K562 (cell line): ENCODE data around the gene PDE9A. TPM values are rescaled to one million over a fixed set of nuclear protein-coding genes. Genes with fewer than 3 reads are reported as not detected.

Experiments used
- ATAC-seq: fragments of 200-7000 bp; cut with Tn5 transposase; 3 replicates; pipeline ENCODE4 v1.9.1; 2020; ENCODE audit warnings: moderate library complexity
- BruUV-seq: library from RNA; stranded (reverse); fragments of 400-500 nt; replicated peaks from 2 replicates; lab custom pipeline; 2021; lab: Mats Ljungman, UMichigan
- CTCF ChIA-PET: fragments of 300-600 bp; formaldehyde crosslinking; extraction: SDS; loops from one replicate; lab custom pipeline; 2021; ENCODE audit warnings: low intra/inter-chr PET ratio; lab: Yijun Ruan, JAX
- POLR2A ChIA-PET: fragments of 300-600, 350-650 bp; sonication (Branson Sonifier 250); formaldehyde crosslinking; extraction: SDS; loops from one replicate; lab custom pipeline; 2021; ENCODE audit warnings: antibody characterized with exemption, inconsistent platforms; lab: Yijun Ruan, JAX
- DNase-seq, 4 experiments: peaks; one replicate each; pipeline versions ENCODE4 v3.0.0 to v3.0.0-alpha.2; 2011 to 2018; ENCODE audit warnings: low spot score in 3 of 4, mixed read lengths in 3 of 4; ENCODE audit errors: extremely low read depth in 1 of 4
- FAIRE-seq: peaks from 2 replicates; lab custom pipeline; 2011; peaks lifted over from hg19 to GRCh38; lab: Jason Lieb, UNC
- H2AFZ ChIP-seq: 2 replicates; pipeline ENCODE4 v1.6.0; 2011; ENCODE audit warnings: low read depth, low read length, control low read depth, inconsistent platforms
- H3K27ac ChIP-seq: fragments of 200-600 bp; 3 replicates; pipeline ENCODE4 v1.8.0; 2011; ENCODE audit warnings: low read depth, mild to moderate bottlenecking, control low read depth, inconsistent platforms, low read length, moderate library complexity, mixed read lengths; ENCODE audit errors: extremely low read depth
- H3K27me3 ChIP-seq, 2 experiments: fragments of 300-600 bp in 1 of 2; 2 replicates in 1 of 2; 3 replicates in 1 of 2; pipeline versions ENCODE4 v1.6.0 to v1.8.0; 2011; ENCODE audit warnings: inconsistent platforms in 2 of 2, low read length in 2 of 2, mild to moderate bottlenecking in 1 of 2, mixed read lengths in 1 of 2, moderate library complexity in 1 of 2; ENCODE audit not compliant: control insufficient read depth in 2 of 2, insufficient read depth in 2 of 2
- H3K36me3 ChIP-seq: fragments of 300-600 bp; 3 replicates; pipeline ENCODE4 v1.8.0; 2011; ENCODE audit warnings: mild to moderate bottlenecking, low read length, inconsistent platforms; ENCODE audit not compliant: control insufficient read depth, insufficient read depth
- H3K4me1 ChIP-seq, 2 experiments: fragments of 200-600 bp in 1 of 2; replicated peaks in 1 of 2; 2 replicates in 1 of 2; 3 replicates in 1 of 2; pipeline versions ENCODE4 v1.5.1 to v1.8.0; 2011; ENCODE audit warnings: inconsistent platforms in 2 of 2, low read length in 2 of 2, mild to moderate bottlenecking in 1 of 2, mixed read lengths in 1 of 2, moderate library complexity in 1 of 2; ENCODE audit not compliant: control insufficient read depth in 2 of 2, insufficient read depth in 2 of 2
- H3K4me2 ChIP-seq: 2 replicates; pipeline ENCODE4 v1.6.1; 2011; ENCODE audit warnings: low read length, control low read depth, inconsistent platforms, mixed read lengths; ENCODE audit not compliant: insufficient read depth
- H3K4me3 ChIP-seq: fragments of 200-600 bp; sonication (generic), shearing (Covaris generic); 2 replicates; pipeline ENCODE4 v1.5.1; 2016; ENCODE audit warnings: control low read depth, inconsistent platforms
- H3K79me2 ChIP-seq: fragments of 200-600 bp; 3 replicates; pipeline ENCODE4 v1.8.0; 2011; ENCODE audit warnings: low read length, inconsistent platforms; ENCODE audit not compliant: control insufficient read depth, insufficient read depth
- H3K9ac ChIP-seq, 2 experiments: 2 replicates each; pipeline versions ENCODE4 v1.6.0 to v1.6.1; 2011; ENCODE audit warnings: low read depth in 2 of 2, low read length in 2 of 2, control low read depth in 1 of 2, inconsistent platforms in 1 of 2, mild to moderate bottlenecking in 1 of 2, mixed read lengths in 1 of 2; ENCODE audit not compliant: insufficient read depth in 1 of 2
- H3K9me1 ChIP-seq: one replicate; pipeline ENCODE4 v1.6.0; 2011; ENCODE audit warnings: inconsistent platforms, mild to moderate bottlenecking, low read length, moderate library complexity; ENCODE audit not compliant: control insufficient read depth, insufficient read depth
- H3K9me3 ChIP-seq: replicated peaks from 2 replicates; pipeline ENCODE4 v1.5.1; 2011; ENCODE audit warnings: low read depth, low read length, inconsistent platforms; ENCODE audit not compliant: control insufficient read depth, insufficient read depth
- H4K20me1 ChIP-seq: replicated peaks from 2 replicates; pipeline ENCODE4 v1.6.1; 2011; ENCODE audit warnings: low read length, inconsistent platforms, mixed read lengths; ENCODE audit not compliant: control insufficient read depth, insufficient read depth
- BMI1 ChIP-seq: fragments of 150-350 bp; IDR thresholded peaks from 2 replicates; pipeline ENCODE4 v1.6.1; 2014; ENCODE audit warnings: low read length
- EGR1 ChIP-seq: fragments of 450-650 bp; conservative IDR thresholded peaks from 2 replicates; pipeline ENCODE4 v1.6.1; 2017; ENCODE audit warnings: mild to moderate bottlenecking
- FIP1L1 ChIP-seq: fragments of 200-400 bp; formaldehyde crosslinking; IDR thresholded peaks from 2 replicates; pipeline ENCODE4 v1.6.1; 2018; ENCODE audit warnings: mild to moderate bottlenecking, low read depth, low read length; ENCODE audit not compliant: poor library complexity, severe bottlenecking
- GABPB1 ChIP-seq: sonication (generic); formaldehyde crosslinking; IDR thresholded peaks from 2 replicates; pipeline ENCODE4 v1.8.0; 2022; ENCODE audit warnings: mild to moderate bottlenecking, missing genetic modification reagents
- NFIC ChIP-seq: fragments of 450-650 bp; IDR thresholded peaks from 2 replicates; pipeline ENCODE4 v1.6.1; 2017; ENCODE audit warnings: mild to moderate bottlenecking, inconsistent platforms
- NFIX ChIP-seq: fragments of 250-450 bp; sonication (Bioruptor Pico); IDR thresholded peaks from 2 replicates; pipeline ENCODE4 v1.4.0; 2020; ENCODE audit warnings: low read depth, mild to moderate bottlenecking, moderate library complexity
- NR2F6 ChIP-seq: fragments of 450-650 bp; formaldehyde crosslinking; IDR thresholded peaks from 2 replicates; pipeline ENCODE4 v1.4.0; 2020; ENCODE audit warnings: mild to moderate bottlenecking
- TBP ChIP-seq: optimal IDR thresholded peaks from 2 replicates; pipeline ENCODE3; 2011; ENCODE audit warnings: low read depth, low read length, improper control_type of control experiment
- WGBS: fragments of 100-300 bp; shearing (Covaris generic); methylation state at CpG from one replicate; pipeline ENCODE4 v1.1.6; 2016; ENCODE audit warnings: low coverage, mixed read lengths; ENCODE audit not compliant: insufficient coverage; ENCODE audit errors: missing lambda C conversion rate; 5-methylcytosine and 5-hydroxymethylcytosine counted together
- in situ Hi-C: fragments of 300-500 bp; cut with MboI; formaldehyde crosslinking; loops from 4 replicates; pipeline ENCODE4 v1.15.0; 2018; ENCODE audit warnings: inconsistent platforms, mixed read lengths
- intact Hi-C: fragments of 100-400 bp; cut with micrococcal nuclease; formaldehyde crosslinking; loops from 2 replicates; pipeline ENCODE4 v1.14.2; 2022
- polyA plus RNA-seq, 8 experiments: library from polyadenylated mRNA; depleted of rRNA in 4 of 8; stranded (reverse) in 5 of 8; unstranded in 3 of 8; fragments of >200 nt; fragmentation: Nextera tagmentation in 2 of 8; fragmentation: Illumina TruSeq in 1 of 8; extraction: Ambion mirVana in 2 of 8; extraction: Trizol in 1 of 8; gene quantifications; 2 replicates each; pipeline versions ENCODE4 v1.2.1 to v1.2.3, GENCODE V29; 2011 to 2014; ENCODE audit warnings: inconsistent platforms in 1 of 8, missing spikeins in 1 of 8
- total RNA-seq, 7 experiments: library from RNA; depleted of rRNA in 6 of 7; stranded (reverse); fragments of >200 nt in 6 of 7; fragmentation: Illumina TruSeq in 2 of 7; extraction: Trizol in 2 of 7; gene quantifications; 2 replicates each; pipeline versions ENCODE4 v1.2.1 to v1.2.3, GENCODE V29; 2011 to 2021; ENCODE audit warnings: low replicate concordance in 1 of 7
- TF ChIP-seq, protein P1 (sequence below): sonication (generic); formaldehyde crosslinking; IDR thresholded peaks from 2 replicates; pipeline ENCODE4 v1.8.0; 2022; ENCODE audit warnings: mild to moderate bottlenecking, missing genetic modification reagents

The PDE9A gene
- total and polyA plus RNA-seq, 9 of the 15 experiments (the other 6 are each of a cell fraction or from before 2014, with no cell fraction given) = 0.07 to 0.27 TPM; not detected in 7

- no TSS peak for BruUV-seq
- Histone ChIP-seq H3K27ac (no peak overlapping the region), H3K4me1 (no peaks in the 10 kb centered on the region), H3K4me2 (no peak overlapping the region), H3K4me3 (no peak overlapping the region), H4K20me1 (peaks cover 6% of the 10 kb centered on the region; the same call in 1 of the 2 replicates), H3K9me3 (peaks cover 6% of the 10 kb centered on the region; the same call in 1 of the 2 replicates), H3K9me1 (no peaks in the 10 kb centered on the region)
- ChIA-PET POLR2A (interaction anchor here (1.4 kb wide), 1 partner anchor 16 kb away, joined by 4 read pairs; no protein-coding TSS in a partner anchor), CTCF (no interaction called here)
- DNase-seq = peak; percentile 30 to 64 (median 49)
- intact Hi-C loops = no loop called here
- ATAC-seq = peak; percentile 68
- in situ Hi-C loops = no loop called here
- WGBS = 3% methylated on average over 10 of the region's 14 CpGs
- FAIRE-seq = no peak
- TF ChIP-seq NR2F6 (no peak), BMI1 (no peak), TBP (no peak), FIP1L1 (no peak), NFIX (CRISPR knock-in tag) (0 out of 2 replicates have a peak, but pooled peaks have one; percentile 23), GABPB1 (CRISPR knock-in tag) (no peak), NFIC (peak; percentile 91), EGR1 (peak; percentile 41; the same call in 1 of the 2 replicates)
- TF ChIP-seq, protein P1, sequence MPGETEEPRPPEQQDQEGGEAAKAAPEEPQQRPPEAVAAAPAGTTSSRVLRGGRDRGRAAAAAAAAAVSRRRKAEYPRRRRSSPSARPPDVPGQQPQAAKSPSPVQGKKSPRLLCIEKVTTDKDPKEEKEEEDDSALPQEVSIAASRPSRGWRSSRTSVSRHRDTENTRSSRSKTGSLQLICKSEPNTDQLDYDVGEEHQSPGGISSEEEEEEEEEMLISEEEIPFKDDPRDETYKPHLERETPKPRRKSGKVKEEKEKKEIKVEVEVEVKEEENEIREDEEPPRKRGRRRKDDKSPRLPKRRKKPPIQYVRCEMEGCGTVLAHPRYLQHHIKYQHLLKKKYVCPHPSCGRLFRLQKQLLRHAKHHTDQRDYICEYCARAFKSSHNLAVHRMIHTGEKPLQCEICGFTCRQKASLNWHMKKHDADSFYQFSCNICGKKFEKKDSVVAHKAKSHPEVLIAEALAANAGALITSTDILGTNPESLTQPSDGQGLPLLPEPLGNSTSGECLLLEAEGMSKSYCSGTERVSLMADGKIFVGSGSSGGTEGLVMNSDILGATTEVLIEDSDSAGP (CRISPR knock-in tag) = no peak
- TF ChIP-seq, all 486 proteins: peak for 3
- Histone ChIP-seq H3K27me3 (peaks cover 56 to 86% of the 10 kb centered on the region in 2 experiments), H3K79me2 (no peaks in the 10 kb centered on the region), H2AFZ (no peak overlapping the region), H3K9ac (no peak overlapping the region), H3K36me3 (no peaks in the 10 kb centered on the region)
Measured at GRCh38 chr21:42674351-42674940, 21.0 kb downstream of the PDE9A start.
